Transverse colon (tissue), 4 donors: ENCODE results near the gene B4GALT7.
"Not testable (repeated sequence)": the region's sequence is repeated elsewhere in the genome, so short reads cannot be mapped to it uniquely, and the experiment has no call there.

Source experiments
- CTCF ChIP-seq, 5 experiments: fragments of 200-600 bp in 3 of 5; fragments of 450-650 bp in 2 of 5; sonication (generic) in 3 of 5; IDR thresholded peaks; 1 replicate in 2 of 5; 2 replicates in 3 of 5; pipeline ENCODE4 v1.5.1; 2016 to 2017; ENCODE audit warnings: antibody characterized with exemption in 5 of 5, inconsistent platforms in 3 of 5, mild to moderate bottlenecking in 2 of 5, moderate library complexity in 1 of 5
- EP300 ChIP-seq: sonication (generic); formaldehyde crosslinking; IDR thresholded peaks from one replicate; pipeline ENCODE4 v1.6.1; 2017; ENCODE audit warnings: antibody characterized with exemption, low read depth
- POLR2A ChIP-seq: fragments of 450-650 bp; IDR thresholded peaks from one replicate; pipeline ENCODE4 v1.6.1; 2016; ENCODE audit warnings: antibody characterized with exemption, mild to moderate bottlenecking, moderate library complexity
- POLR2AphosphoS5 ChIP-seq, 3 donors: sonication (generic); formaldehyde crosslinking; IDR thresholded peaks; one replicate each; pipeline ENCODE4 v1.6.1; 2016; ENCODE audit warnings: antibody characterized with exemption in 3 of 3

- TF ChIP-seq CTCF (IDR thresholded peaks at IDR 0.05); POLR2AphosphoS5 (IDR thresholded peaks at IDR 0.05); POLR2A; EP300: not testable (repeated sequence)
These were observed 45.5 kb downstream of the B4GALT7 start for GRCh38 chr5:177645462-177645861.
